SH-SY5Y (cell line): ENCODE measurements around the gene LRTM2.

ENCODE experiments used
- GATA2 ChIP-seq: IDR thresholded peaks from 2 replicates; pipeline ENCODE4 v1.6.1; 2011; ENCODE audit warnings: mild to moderate bottlenecking, low read depth, low read length
- GATA3 ChIP-seq: IDR thresholded peaks from 2 replicates; pipeline ENCODE4 v1.6.1; 2011; ENCODE audit warnings: low read depth, mild to moderate bottlenecking, low read length, moderate library complexity

The LRTM2 gene

GRCh38 chr12:1820191-1820895, at the start of gene LRTM2:
TSS of gene LRTM2 (plus strand) at chr12:1820565. CDS start at chr12:1828149, 7,584 bp downstream.
- TF ChIP-seq GATA2 (no peak), GATA3 (no peak)

DNA sequence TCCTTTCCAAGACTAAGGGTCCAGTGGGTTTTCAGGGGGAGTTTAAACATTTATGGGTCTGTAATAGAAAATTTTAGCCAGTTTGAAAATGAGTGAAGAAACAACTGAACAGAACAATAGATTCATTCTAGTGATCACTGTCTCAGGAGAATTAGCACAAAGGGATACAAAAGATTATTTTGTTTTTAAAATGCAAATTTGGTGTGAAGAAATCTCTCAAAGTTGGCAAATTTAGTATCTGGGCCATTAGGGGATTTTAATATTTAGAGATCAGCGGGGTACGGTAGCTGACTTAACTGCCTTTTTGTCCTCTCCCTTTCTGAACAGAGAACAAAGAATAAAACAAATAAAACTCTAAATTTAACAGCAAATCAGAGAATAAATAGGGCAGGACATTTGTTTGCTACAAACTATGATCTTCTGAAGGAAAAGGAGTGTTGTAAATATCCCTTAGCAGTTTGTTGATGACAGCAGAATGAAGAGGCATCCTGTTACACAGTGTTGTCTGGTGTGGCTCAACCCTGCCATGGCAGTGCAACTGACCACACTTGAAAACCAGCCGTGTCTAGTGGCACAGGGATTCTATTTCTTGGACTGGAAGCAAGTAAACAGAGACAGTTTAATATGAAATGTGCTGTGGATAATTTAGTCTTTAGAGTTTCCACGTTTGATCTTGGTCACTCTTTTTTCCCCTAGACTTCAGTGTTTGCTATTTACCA, 46.3 kb upstream of the LRTM2 start:
- TF ChIP-seq GATA2 (no peak), GATA3 (no peak)

DNA sequence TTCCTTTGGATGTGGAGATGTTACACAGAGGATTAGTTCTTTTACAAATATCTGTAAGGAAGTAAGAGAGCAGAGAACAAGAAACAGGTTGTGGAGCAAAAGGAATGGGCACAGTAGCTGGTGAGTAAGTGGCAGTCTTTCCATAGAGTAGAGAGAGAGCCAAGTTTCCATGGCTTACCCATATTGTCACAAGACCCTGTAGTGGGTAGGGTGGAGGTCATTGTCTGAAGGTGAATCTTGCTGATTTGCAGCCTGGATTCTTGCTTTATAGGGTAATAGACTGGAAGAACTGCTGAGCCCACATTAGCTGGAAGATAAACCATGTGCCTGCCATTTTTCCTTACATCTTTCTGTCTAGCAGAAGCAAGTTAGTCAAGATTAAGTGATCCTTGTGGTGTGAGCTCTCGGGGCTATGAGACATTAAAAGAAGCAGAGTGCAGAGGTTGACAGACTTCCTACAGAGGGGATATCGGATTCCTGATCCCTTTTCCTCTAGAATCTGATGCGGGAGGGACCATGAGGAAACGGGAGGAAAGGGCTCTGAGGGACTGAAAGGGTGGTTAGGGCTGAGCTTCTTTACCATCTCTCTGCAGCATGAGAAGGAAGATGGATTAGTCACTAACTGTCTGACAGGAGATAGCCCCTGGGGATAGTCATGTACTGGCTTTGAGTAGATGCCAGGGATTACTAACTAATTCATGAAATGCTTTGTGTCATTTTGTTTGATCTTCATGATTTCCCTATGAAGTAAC, 44.0 kb upstream of the LRTM2 start:
- 0 out of 2 replicates have a peak, but pooled peaks have one; percentile 8 for TF ChIP-seq GATA2
- TF ChIP-seq GATA3: no peak

GRCh38 chr12:1777798-1778197, 42.6 kb upstream of the LRTM2 start:
- no peak for TF ChIP-seq GATA3

DNA sequence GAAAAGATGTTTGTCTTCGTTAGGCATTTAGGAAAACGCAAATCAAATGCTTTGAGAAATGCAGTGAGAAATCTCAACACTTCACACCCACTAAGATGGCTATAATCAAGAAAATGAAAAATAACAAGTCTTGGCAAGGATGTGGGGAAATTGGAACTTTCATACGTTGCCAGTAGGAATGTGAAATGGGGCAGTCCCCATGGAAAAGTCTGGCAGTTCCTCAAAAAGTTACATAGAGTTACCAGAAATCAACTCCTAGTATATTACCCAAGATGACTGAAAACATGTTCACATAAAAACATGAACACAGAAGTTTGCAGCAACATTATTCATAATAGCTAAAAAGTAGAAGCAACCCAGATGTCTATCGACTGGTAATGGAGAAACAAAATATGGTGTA, 41.5 kb upstream of the LRTM2 start:
- TF ChIP-seq GATA3: no peak
- no peak for TF ChIP-seq GATA2

GRCh38 chr12:1779783-1780182, 40.6 kb upstream of the LRTM2 start:
- TF ChIP-seq GATA3 (no peak), GATA2 (no peak)

DNA sequence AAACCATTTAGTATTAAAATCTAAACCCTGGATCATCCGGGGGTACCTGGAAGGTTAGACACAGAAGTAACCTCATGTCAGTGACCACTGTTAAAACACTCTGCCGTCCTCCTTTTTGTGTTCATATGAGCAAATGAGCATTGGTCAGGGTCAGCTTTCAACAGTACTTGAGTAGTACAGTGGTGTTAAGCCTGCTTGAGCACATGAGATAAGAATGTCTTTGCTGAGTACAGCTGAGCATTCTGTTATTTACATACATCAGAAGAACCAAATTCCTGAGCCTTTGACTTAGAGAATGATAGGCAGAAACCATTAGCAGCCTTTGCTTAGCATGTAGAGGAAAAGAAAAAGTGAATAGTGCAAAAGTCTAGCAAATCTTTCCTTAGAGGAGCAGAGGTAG, 38.6 kb upstream of the LRTM2 start:
- TF ChIP-seq GATA2 (no peak), GATA3 (no peak)

DNA sequence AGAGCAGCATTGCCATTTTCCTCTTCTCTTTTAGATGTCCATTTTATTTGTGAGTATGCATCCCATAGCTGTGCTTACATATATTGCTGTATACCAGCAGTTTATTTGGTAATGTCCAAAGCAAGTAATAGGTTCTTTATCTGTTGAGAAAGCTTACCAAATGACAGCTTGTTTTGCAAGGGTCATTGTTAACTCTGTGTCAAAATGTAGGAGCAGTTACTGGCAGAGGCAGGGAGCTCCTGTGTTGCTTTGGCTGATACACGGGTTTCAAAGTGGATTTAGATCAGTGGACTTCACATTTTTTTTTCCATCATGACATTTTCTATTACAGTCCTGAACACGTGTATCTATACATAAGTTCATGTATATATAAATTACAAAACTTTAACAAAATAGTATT, 38.1 kb upstream of the LRTM2 start:
- TF ChIP-seq GATA2 (no peak), GATA3 (no peak)

GRCh38 chr12:1787714-1788113, 32.7 kb upstream of the LRTM2 start:
- TF ChIP-seq GATA2 (no peak), GATA3 (no peak)

GRCh38 chr12:1790444-1790843, 29.9 kb upstream of the LRTM2 start:
- TF ChIP-seq GATA3 (no peak), GATA2 (no peak; the same call in 1 of the 2 replicates)

DNA sequence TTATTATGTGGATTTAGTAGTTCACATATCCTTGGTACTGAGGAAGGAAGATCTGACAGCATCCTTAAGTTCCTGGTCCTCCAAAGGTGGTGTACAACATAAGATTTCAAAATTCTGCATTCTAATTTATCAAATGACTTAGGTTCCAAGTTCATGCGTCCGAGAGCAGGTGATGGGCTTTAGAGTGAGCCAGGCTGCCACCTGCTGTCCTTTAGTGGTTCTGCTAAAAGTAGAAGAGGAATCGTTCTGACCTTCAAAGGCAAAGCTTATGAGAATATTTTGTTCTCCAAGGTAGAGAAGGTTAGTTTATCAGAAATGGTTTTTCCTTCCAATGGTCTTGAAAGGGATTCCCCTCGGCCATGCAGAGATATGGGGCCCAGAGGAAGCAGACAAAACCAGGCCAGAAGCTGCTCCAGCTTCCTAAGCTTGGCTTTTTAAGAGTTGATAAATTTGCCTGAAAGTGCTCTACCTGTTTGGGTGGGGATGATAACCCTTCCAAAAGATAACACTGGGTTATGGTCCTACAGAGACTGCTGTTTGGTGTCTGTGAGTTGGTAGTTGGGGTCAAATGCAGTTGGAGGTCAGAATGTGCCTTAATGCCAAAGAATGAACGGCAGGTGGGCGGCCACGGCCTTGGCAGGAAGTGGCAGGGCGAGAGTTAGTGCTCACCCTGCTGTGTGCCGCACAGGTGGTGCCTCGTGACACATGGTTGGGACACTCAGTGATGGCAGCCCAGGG, 29.1 kb upstream of the LRTM2 start:
- TF ChIP-seq GATA2 (no peak), GATA3 (no peak)

- TF ChIP-seq GATA2: no peak
- TF ChIP-seq GATA3: no peak
Measured at GRCh38 chr12:1792406-1792805, 28.0 kb upstream of the LRTM2 start.

DNA sequence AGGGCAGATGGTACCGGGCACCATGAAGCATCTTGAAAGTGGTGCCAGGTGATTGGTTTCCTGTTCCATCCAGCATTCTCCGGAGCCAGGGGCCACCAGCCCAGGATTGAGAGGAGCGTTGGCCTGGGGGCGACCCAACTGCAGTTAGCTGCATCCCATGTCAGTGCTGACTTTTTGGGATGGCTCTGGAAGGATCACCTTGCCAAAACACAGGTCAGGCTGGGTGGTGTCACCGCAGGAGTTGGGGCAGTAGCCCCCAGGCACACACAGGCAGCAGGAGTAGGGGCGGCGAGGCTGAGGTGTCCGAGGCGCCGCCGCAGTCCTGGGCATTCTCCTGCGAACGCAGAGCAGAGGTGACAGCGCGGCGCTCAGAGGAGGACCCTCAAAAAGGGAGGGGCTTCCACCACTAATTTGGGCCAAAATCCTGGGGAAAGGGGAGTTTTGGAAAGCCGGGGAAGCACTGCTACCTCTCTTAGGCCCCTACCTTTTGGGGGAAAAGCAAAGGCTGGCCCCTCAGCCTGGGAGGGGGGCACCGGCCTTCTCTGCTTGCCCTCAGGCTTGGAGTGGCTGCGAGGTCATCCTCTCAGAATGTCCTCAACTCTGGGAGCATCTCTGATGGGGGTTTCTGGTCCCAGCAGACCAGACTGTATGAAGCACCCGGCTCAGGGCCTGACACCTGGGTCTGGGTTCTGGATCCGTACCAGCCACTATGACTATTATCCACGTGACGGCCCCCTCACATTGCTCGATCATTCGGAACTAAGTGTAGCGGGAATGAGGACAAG, 26.7 kb upstream of the LRTM2 start:
- TF ChIP-seq GATA2 (no peak), GATA3 (no peak)
